Measurements from ENCODE around the gene LDLRAD4. TPM values are rescaled to one million over a fixed set of nuclear protein-coding genes. Genes with fewer than 3 reads are reported as not detected.

LDLRAD4 gene
- total and polyA plus RNA-seq, 9 of the 15 experiments (the other 6 are each of a cell fraction or from before 2014, with no cell fraction given), result 0.01 TPM; not detected in 8

DNA sequence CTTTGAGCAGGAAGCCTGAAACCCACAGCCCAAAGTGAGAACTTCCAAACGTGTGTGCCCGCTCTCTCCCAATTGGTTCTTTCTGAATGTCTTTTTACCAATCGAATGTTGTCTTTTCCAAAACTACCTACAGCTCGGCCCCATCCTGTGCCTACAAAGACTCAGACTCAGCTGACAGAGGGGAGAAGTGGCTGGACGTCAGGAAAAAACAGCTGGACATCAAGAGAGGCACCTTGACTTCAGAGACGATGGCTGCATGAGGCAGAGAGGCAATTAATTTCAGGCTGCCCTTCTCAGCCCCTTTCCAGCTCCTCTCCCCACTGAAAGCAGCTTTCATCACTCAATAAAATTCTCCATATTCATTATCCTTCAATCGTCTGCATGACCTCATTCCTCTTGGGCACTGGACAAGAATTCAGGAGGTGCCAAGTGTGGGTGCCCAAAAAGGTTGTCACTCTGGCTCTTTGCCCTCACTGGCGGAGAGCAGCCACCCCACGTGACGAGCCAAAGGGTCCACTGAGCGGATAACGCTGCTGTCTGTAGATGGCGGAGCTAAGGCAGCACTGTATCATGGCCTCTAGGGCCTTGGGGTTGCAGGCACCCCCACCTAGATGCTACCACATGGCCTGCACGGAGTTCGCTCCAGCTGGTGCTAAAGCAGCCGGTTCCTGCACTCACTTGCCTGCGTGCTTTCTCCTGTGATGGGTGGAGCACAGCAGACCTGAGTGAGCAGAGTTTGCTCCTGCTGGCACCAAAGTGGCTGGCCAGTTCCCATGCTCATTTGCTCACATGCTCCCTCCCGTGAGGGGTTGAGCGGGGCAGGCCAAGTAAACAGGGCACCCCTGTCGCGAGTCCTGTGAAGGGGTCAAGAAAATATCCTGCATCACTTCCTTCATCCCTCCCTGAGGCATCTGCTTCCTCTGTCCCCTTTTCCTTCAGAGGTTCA is 469.9 kb downstream of the LDLRAD4 start:
- no peak overlapping the region for H3K4me2 ChIP-seq (ENCODE audit: insufficient read depth, low read length)
- no peak overlapping the region for H3K4me3 ChIP-seq
- no TSS peak for BruUV-seq (replicated peaks)
- FAIRE-seq, result no peak
- ATAC-seq, result peak; percentile 27; the same call in 2 of the 3 replicates
- no peaks in the 10 kb centered on the region for H3K9me1 ChIP-seq (ENCODE audit: control insufficient read depth, insufficient read depth, low read length)
- ChIA-PET CTCF (ENCODE audit: low intra/inter-chr PET ratio) (no interaction called here), POLR2A (no interaction called here)
- H4K20me1 ChIP-seq (replicated peaks; ENCODE audit: control insufficient read depth, insufficient read depth, low read length), result peaks cover 18% of the 10 kb centered on the region; the same call in 1 of the 2 replicates
- no peaks in the 10 kb centered on the region for H3K27me3 ChIP-seq (ENCODE audit: control insufficient read depth in 2 of 2, insufficient read depth in 2 of 2, low read length in 2 of 2)
- no peaks in the 10 kb centered on the region for H3K36me3 ChIP-seq (ENCODE audit: control insufficient read depth, insufficient read depth, low read length)
- no peak for TF ChIP-seq SMAD1 (IDR thresholded peaks at IDR 0.05; ENCODE audit: low read depth, low read length, partially characterized antibody)
- no peak for TF ChIP-seq STAT6 (CRISPR knock-in tag; IDR thresholded peaks at IDR 0.05)
- H3K27ac ChIP-seq (ENCODE audit: extremely low read depth, low read depth, low read length), result no peak overlapping the region
- in situ Hi-C loops (cut with MboI) (no loop called here), intact Hi-C loops (cut with micrococcal nuclease) (no loop called here)
- no peak overlapping the region for H3K9ac ChIP-seq (ENCODE audit: insufficient read depth in 1 of 2, low read depth in 2 of 2, low read length in 2 of 2)
- 79% methylated on average over 20 of the region's 21 CpGs for WGBS (ENCODE audit: insufficient coverage, low coverage, missing lambda C conversion rate)
- H3K4me1 ChIP-seq (replicated peaks in 1 of 2; ENCODE audit: control insufficient read depth in 2 of 2, insufficient read depth in 2 of 2, low read length in 2 of 2), result peaks cover 0 to 6% of the 10 kb centered on the region in 2 experiments; a peak in 2 of 5 replicates
- DNase-seq (ENCODE audit: extremely low read depth in 1 of 4, low spot score in 3 of 4), result no peak
- peaks cover 74% of the 10 kb centered on the region for H3K79me2 ChIP-seq (ENCODE audit: control insufficient read depth, insufficient read depth, low read length)
- no peaks in the 10 kb centered on the region for H3K9me3 ChIP-seq (replicated peaks; ENCODE audit: control insufficient read depth, insufficient read depth, low read depth, low read length)
- H2AFZ ChIP-seq (ENCODE audit: low read depth, low read length), result no peak overlapping the region

All from K562 (cell line).